ENCODE measurements around the gene OIT3.

GRCh38 chr10:72906446-72906845 lies 12.9 kb downstream of the OIT3 start:
- no peak for TF ChIP-seq CTCF (IDR thresholded peaks at IDR 0.05; ENCODE audit: insufficient read depth, low read depth, low read length)
- no peak for TF ChIP-seq EZH2 (IDR thresholded peaks at IDR 0.05; ENCODE audit: insufficient read depth, low read length)
